ENCODE results near the gene DENND1A. TPM values are rescaled to one million over a fixed set of nuclear protein-coding genes. Genes with fewer than 3 reads are reported as not detected.
"Not testable (repeated sequence)": the region's sequence is repeated elsewhere in the genome, so short reads cannot be mapped to it uniquely, and the experiment has no call there.

DENND1A gene, protein sequence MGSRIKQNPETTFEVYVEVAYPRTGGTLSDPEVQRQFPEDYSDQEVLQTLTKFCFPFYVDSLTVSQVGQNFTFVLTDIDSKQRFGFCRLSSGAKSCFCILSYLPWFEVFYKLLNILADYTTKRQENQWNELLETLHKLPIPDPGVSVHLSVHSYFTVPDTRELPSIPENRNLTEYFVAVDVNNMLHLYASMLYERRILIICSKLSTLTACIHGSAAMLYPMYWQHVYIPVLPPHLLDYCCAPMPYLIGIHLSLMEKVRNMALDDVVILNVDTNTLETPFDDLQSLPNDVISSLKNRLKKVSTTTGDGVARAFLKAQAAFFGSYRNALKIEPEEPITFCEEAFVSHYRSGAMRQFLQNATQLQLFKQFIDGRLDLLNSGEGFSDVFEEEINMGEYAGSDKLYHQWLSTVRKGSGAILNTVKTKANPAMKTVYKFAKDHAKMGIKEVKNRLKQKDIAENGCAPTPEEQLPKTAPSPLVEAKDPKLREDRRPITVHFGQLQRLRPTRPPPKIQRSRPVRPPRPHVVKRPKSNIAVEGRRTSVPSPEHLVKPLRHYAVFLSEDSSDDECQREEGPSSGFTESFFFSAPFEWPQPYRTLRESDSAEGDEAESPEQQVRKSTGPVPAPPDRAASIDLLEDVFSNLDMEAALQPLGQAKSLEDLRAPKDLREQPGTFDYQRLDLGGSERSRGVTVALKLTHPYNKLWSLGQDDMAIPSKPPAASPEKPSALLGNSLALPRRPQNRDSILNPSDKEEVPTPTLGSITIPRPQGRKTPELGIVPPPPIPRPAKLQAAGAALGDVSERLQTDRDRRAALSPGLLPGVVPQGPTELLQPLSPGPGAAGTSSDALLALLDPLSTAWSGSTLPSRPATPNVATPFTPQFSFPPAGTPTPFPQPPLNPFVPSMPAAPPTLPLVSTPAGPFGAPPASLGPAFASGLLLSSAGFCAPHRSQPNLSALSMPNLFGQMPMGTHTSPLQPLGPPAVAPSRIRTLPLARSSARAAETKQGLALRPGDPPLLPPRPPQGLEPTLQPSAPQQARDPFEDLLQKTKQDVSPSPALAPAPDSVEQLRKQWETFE
- 16.6 TPM for polyA plus RNA-seq (2013, experiment 1 of 2)
- 16.1 TPM for polyA plus RNA-seq (2013, experiment 2 of 2)

DNA sequence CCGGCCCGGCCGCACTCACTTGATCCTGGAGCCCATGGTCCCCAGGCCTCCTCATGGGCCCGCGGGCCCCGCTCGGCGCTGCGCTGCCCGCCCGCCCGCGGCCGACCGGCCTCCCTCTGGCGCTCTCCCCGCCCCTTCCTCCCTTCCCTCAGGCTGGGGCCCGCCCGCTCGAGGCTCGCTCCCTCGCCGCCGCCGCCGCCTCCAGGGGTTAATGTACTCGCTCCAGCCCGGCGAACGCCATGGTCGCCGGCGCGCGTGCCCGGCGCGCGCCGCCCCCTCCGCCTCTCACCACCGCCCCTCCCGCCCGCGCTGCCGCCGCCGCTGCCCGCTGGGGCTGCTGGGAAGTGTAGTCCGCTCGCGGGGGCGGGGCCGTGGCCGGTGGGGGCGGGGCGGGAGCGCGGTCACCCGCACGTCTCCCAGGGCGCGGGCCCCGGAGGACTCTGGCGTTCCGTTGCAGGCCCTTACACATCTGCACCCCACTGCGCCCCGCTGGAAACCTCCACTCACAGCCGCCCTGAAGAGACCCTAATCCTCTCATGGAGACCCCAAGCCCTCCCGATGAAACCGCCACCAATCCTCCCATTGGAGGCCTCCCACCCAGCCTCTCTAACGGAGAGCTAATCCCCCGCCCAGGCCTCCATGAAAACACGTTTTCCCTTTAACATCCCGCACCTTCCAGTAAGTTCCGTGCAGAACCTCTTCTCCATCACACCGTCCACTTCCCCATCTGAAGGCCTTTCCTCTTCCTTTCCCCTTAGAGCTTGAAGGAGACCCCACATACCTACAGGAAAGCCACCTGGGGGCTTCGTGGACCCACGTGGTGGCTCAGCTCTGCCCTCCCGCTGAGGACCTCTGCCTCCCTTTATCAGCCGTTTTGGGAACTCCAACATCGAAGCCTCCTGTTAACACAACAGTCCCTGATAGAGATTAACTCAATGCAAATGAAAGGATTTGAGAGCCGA lies at the start of gene DENND1A:
Gene DENND1A (minus strand): TSS at position 257 of the 962 bp plus-strand sequence. CDS start 221 bp downstream, at position 36.
- peaks cover 16% of the 10 kb centered on the region for H3K79me1 ChIP-seq (replicated peaks; ENCODE audit: low read length, poor library complexity, severe bottlenecking)
- H2BK12ac ChIP-seq (ENCODE audit: low read length in 2 of 2) = peak within 1 kb of the TSS in 1 of 2 experiments; percentile 24
- H2BK120ac ChIP-seq (ENCODE audit: low read depth, low read length) = peak within 1 kb of the TSS; percentile 83
- H3K4me2 ChIP-seq (ENCODE audit: low read length, poor library complexity, severe bottlenecking) = peak within 1 kb of the TSS; percentile 97
- DNase-seq = peak; percentile 89
- peak within 1 kb of the TSS; percentile 23 for H4K91ac ChIP-seq (ENCODE audit: low read length)
- H3K4me1 ChIP-seq (ENCODE audit: control insufficient read depth, insufficient read depth, low read depth, low read length) = peaks cover 16% of the 10 kb centered on the region
- H3K14ac ChIP-seq (ENCODE audit: low read length in 2 of 2) = peak within 1 kb of the TSS; percentile 15 to 40
- H3K36me3 ChIP-seq (ENCODE audit: control insufficient read depth in 1 of 2, insufficient read depth in 2 of 2, low read depth in 1 of 2, low read length in 2 of 2) = no peaks in the 10 kb centered on the region
- H3K18ac ChIP-seq (ENCODE audit: low read depth in 1 of 2, low read length in 2 of 2) = peak within 1 kb of the TSS; percentile 89 to 96
- peak within 1 kb of the TSS; percentile 72 to 89 for H3K4me3 ChIP-seq (ENCODE audit: insufficient read depth in 1 of 2, low read depth in 1 of 2, low read length in 2 of 2)
- WGBS = 10% methylated on average over 58 of the region's 83 CpGs
- peak within 1 kb of the TSS; percentile 66 for H2BK15ac ChIP-seq (ENCODE audit: low read depth, poor library complexity, severe bottlenecking)
- peak within 1 kb of the TSS in 1 of 2 experiments; percentile 69 for H3K4ac ChIP-seq (ENCODE audit: low read depth in 1 of 2, low read length in 2 of 2)
- H4K8ac ChIP-seq (ENCODE audit: low read length) = peak within 1 kb of the TSS; percentile 69
- H2BK5ac ChIP-seq (ENCODE audit: low read depth, low read length, poor library complexity, severe bottlenecking) = no peak within 1 kb of the TSS
- H2AFZ ChIP-seq (ENCODE audit: low read depth, low read length) = peak within 1 kb of the TSS; percentile 58
- H3K23ac ChIP-seq (ENCODE audit: low read length in 2 of 2) = no peak within 1 kb of the TSS
- H3K9me3 ChIP-seq (ENCODE audit: control insufficient read depth, low read length) = no peaks in the 10 kb centered on the region
- no peak within 1 kb of the TSS for H2AK5ac ChIP-seq (ENCODE audit: low read length, severe bottlenecking)
- peak within 1 kb of the TSS; percentile 86 for H3K9ac ChIP-seq (ENCODE audit: low read length)
- H3K27me3 ChIP-seq (ENCODE audit: control insufficient read depth in 1 of 2, insufficient read depth in 1 of 2, low read length in 2 of 2) = no peaks in the 10 kb centered on the region
- no peak within 1 kb of the TSS for H3K27ac ChIP-seq (ENCODE audit: low read length, poor library complexity, severe bottlenecking)

DNA sequence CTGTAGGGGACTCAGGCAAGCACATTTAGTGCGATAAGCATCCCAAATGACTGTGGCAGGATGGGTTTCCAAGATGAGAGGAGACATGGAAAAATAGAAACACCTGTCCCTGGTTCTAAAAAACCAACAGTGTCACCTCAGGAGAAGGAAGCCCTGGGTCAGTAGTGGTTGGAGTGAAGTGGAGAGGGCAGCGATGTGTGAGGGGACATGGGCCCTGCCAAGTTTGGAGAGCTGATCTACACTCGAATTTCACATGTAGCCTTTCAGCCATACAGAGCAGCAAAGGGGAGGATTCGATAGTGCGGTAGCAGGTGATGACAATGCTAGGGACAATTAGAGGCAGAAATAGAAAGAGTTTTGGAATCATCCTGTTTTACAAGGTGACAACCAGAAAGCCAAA lies 49.1 kb upstream of the DENND1A start:
- Histone ChIP-seq H2AFZ (ENCODE audit: low read depth, low read length) (no peak overlapping the region), H3K79me1 (replicated peaks; ENCODE audit: low read length, poor library complexity, severe bottlenecking) (no peaks in the 10 kb centered on the region), H3K4me1 (ENCODE audit: control insufficient read depth, insufficient read depth, low read depth, low read length) (no peaks in the 10 kb centered on the region), H3K4ac (ENCODE audit: low read depth in 1 of 2, low read length in 2 of 2) (no peak overlapping the region), H3K27me3 (ENCODE audit: control insufficient read depth in 1 of 2, insufficient read depth in 1 of 2, low read length in 2 of 2) (peaks cover 59 to 62% of the 10 kb centered on the region in 2 experiments), H3K4me3 (ENCODE audit: insufficient read depth in 1 of 2, low read depth in 1 of 2, low read length in 2 of 2) (no peak overlapping the region), H3K9ac (ENCODE audit: low read length) (no peak overlapping the region), H2BK15ac (ENCODE audit: low read depth, poor library complexity, severe bottlenecking) (no peak overlapping the region), H4K91ac (ENCODE audit: low read length) (no peak overlapping the region), H2AK5ac (ENCODE audit: low read length, severe bottlenecking) (no peak overlapping the region), H3K9me3 (ENCODE audit: control insufficient read depth, low read length) (no peaks in the 10 kb centered on the region), H3K18ac (ENCODE audit: low read depth in 1 of 2, low read length in 2 of 2) (no peak overlapping the region), H4K8ac (ENCODE audit: low read length) (no peak overlapping the region), H2BK120ac (ENCODE audit: low read depth, low read length) (no peak overlapping the region), H2BK12ac (ENCODE audit: low read length in 2 of 2) (no peak overlapping the region), H3K36me3 (ENCODE audit: control insufficient read depth in 1 of 2, insufficient read depth in 2 of 2, low read depth in 1 of 2, low read length in 2 of 2) (no peaks in the 10 kb centered on the region), H3K23ac (ENCODE audit: low read length in 2 of 2) (no peak overlapping the region), H3K14ac (ENCODE audit: low read length in 2 of 2) (no peak overlapping the region), H2BK5ac (ENCODE audit: low read depth, low read length, poor library complexity, severe bottlenecking) (no peak overlapping the region), H3K27ac (ENCODE audit: low read length, poor library complexity, severe bottlenecking) (no peak overlapping the region), H3K4me2 (ENCODE audit: low read length, poor library complexity, severe bottlenecking) (no peak overlapping the region)
- 87% methylated on average over 4 of the region's 5 CpGs for WGBS
- no peak for DNase-seq

DNA sequence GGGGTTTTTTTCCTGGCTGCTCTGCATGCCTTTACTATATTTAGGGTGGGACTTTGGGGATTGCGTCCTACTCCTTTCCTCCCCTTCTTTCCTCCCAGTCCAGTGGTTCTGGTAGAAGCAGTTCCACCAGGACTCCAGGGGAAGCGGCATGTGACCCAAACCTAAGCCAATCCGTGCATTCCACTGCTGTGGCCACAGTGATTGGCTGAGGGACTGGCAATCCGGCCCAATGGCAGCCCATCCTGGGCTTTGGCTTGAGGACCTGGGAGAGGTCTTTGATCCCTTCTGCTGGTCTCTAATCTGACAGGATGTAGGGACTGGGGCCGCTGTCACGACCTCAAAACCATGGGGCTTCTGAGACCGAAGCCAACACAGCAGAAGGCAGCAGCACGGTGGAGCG lies 46.7 kb upstream of the DENND1A start:
- not testable (repeated sequence) for H2AK5ac ChIP-seq (ENCODE audit: low read length, severe bottlenecking); H3K4me2 ChIP-seq (ENCODE audit: low read length, poor library complexity, severe bottlenecking); H3K4me1 ChIP-seq (ENCODE audit: control insufficient read depth, insufficient read depth, low read depth, low read length); H3K14ac ChIP-seq (ENCODE audit: low read length in 2 of 2); H2BK5ac ChIP-seq (ENCODE audit: low read depth, low read length, poor library complexity, severe bottlenecking); H3K9ac ChIP-seq (ENCODE audit: low read length); H4K91ac ChIP-seq (ENCODE audit: low read length); H4K8ac ChIP-seq (ENCODE audit: low read length); H3K18ac ChIP-seq (ENCODE audit: low read depth in 1 of 2, low read length in 2 of 2); H3K4ac ChIP-seq (ENCODE audit: low read depth in 1 of 2, low read length in 2 of 2); H3K9me3 ChIP-seq (ENCODE audit: control insufficient read depth, low read length); H2AFZ ChIP-seq (ENCODE audit: low read depth, low read length); H2BK12ac ChIP-seq (ENCODE audit: low read length in 2 of 2); H3K79me1 ChIP-seq (replicated peaks; ENCODE audit: low read length, poor library complexity, severe bottlenecking); H3K23ac ChIP-seq (ENCODE audit: low read length in 2 of 2); H3K27ac ChIP-seq (ENCODE audit: low read length, poor library complexity, severe bottlenecking); H3K36me3 ChIP-seq (ENCODE audit: control insufficient read depth in 1 of 2, insufficient read depth in 2 of 2, low read depth in 1 of 2, low read length in 2 of 2); H2BK120ac ChIP-seq (ENCODE audit: low read depth, low read length); DNase-seq; H2BK15ac ChIP-seq (ENCODE audit: low read depth, poor library complexity, severe bottlenecking); H3K4me3 ChIP-seq (ENCODE audit: insufficient read depth in 1 of 2, low read depth in 1 of 2, low read length in 2 of 2)
- WGBS = no CpG with 5 or more reads among the region's 9 CpGs
- peaks cover 38 to 40% of the 10 kb centered on the region in 2 experiments for H3K27me3 ChIP-seq (ENCODE audit: control insufficient read depth in 1 of 2, insufficient read depth in 1 of 2, low read length in 2 of 2)
